A549 treated with ZK216348 at 1 μM for 4 hours (cell line): ENCODE results near the gene ZFX. TPM values are rescaled to one million over a fixed set of nuclear protein-coding genes. Genes with fewer than 3 reads are reported as not detected.

ENCODE experiments used
- total RNA-seq: library from RNA; stranded (reverse); fragments of 200-300 nt; extraction: Qiagen RNA extraction; gene quantifications from 5 replicates; pipeline ENCODE4 v1.2.3, GENCODE V29; 2022; ENCODE audit warnings: low read depth

ZFX gene
- 8.5 to 10.3 TPM (median 9.2 TPM) in 5 replicates for total RNA-seq

DNA sequence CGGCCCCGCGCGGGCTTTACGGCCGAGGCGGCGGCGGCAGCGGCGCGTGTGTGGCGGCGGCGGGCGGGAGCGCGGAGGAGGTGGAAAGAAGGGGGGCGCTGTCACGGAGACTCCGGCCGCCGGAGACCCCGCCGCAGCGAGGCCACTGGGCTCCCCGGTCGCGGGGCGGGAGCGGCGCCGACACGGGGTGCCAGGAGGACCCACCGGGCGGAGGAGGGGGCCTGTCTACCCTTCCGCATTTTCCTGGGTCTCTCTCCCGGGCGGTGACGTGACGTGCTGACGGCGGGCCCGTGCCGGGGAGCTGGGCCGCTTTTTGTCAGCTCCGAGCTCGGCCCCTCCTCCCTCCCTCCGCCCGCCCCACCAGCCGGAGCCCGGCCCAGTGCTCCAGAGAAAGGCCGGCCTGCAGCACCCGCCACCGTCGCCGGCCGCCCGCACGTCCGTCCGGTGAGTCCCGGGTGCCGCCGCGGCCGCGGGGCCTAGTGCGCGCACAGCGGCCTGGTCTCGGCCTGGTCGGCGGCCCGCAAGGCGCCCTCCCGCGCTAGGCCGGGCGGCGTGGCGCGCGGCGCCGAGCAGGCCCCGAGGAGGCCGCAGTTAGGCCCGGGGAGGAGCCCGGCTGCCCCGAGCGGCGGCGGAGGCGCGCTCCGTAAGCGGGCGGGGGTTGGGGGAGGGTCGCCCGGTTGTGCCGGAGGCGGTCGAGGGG is at the start of gene ZFX:
Gene ZFX (plus strand): TSS at position 379 of the 700 bp plus-strand sequence. CDS start 23,014 bp downstream, outside the sequence.

Other genes starting within 250 kb of the ZFX start
- gene APOO, start 241.8 kb upstream of the ZFX start, total RNA-seq = 27.5 to 37.2 TPM (median 34.5 TPM) in 5 replicates
- gene CXorf58, start 241.7 kb upstream of the ZFX start, total RNA-seq = 0.14 to 0.24 TPM (median 0.18 TPM) in 5 replicates
- gene KLHL15, start 122.5 kb upstream of the ZFX start, total RNA-seq = 2.3 to 4.3 TPM (median 3.8 TPM) in 5 replicates
- gene EIF2S3, start 94.8 kb upstream of the ZFX start, total RNA-seq = 115 to 205 TPM (median 146 TPM) in 5 replicates
- gene SUPT20HL2, start 164.3 kb downstream of the ZFX start, total RNA-seq = not detected in 5 replicates
- gene SUPT20HL1, start 210.9 kb downstream of the ZFX start, total RNA-seq = not detected in 5 replicates